GM21390 (cell line): Measurements from ENCODE around the gene KCNH8.
A peak's percentile ranks its signal among the peaks of the same experiment; 100 is the strongest.

Source experiments
- ATAC-seq: cut with Tn5 transposase; IDR thresholded peaks from one replicate; pipeline ENCODE4 v1.9.1; 2021; ENCODE audit not compliant: unreplicated experiment

The KCNH8 gene

GRCh38 chr3:19467761-19468160 lies 319.5 kb downstream of the KCNH8 start:
- ATAC-seq = no peak

- no peak for ATAC-seq
Observed at GRCh38 chr3:19471138-19471537, 322.8 kb downstream of the KCNH8 start.

GRCh38 chr3:19473971-19474580 lies 325.8 kb downstream of the KCNH8 start:
- ATAC-seq = no peak

GRCh38 chr3:19476281-19476680 lies 328.0 kb downstream of the KCNH8 start:
- no peak for ATAC-seq

GRCh38 chr3:19485267-19485666 lies 337.0 kb downstream of the KCNH8 start:
- ATAC-seq = no peak

GRCh38 chr3:19487386-19487785 lies 339.1 kb downstream of the KCNH8 start:
- ATAC-seq = no peak

GRCh38 chr3:19488939-19489338 lies 340.6 kb downstream of the KCNH8 start:
- no peak for ATAC-seq

GRCh38 chr3:19489936-19490335 lies 341.6 kb downstream of the KCNH8 start:
- ATAC-seq = no peak

GRCh38 chr3:19506171-19506570 lies 357.9 kb downstream of the KCNH8 start:
- no peak for ATAC-seq

GRCh38 chr3:19522305-19522704 lies 374.0 kb downstream of the KCNH8 start:
- no peak for ATAC-seq

- ATAC-seq = no peak
Observed at GRCh38 chr3:19526071-19526470, 377.8 kb downstream of the KCNH8 start.

GRCh38 chr3:19527746-19528145 lies 379.4 kb downstream of the KCNH8 start:
- no peak for ATAC-seq

- ATAC-seq = no peak
Observed at GRCh38 chr3:19531426-19531825, 383.1 kb downstream of the KCNH8 start.

- peak; percentile 60 for ATAC-seq
Observed at GRCh38 chr3:19539518-19540392, 391.4 kb downstream of the KCNH8 start.

- ATAC-seq = peak; percentile 27
Observed at GRCh38 chr3:19540464-19540863, 392.2 kb downstream of the KCNH8 start.

GRCh38 chr3:19541284-19541683 lies 393.0 kb downstream of the KCNH8 start:
- peak; percentile 17 for ATAC-seq

GRCh38 chr3:19543212-19543841 lies 395.0 kb downstream of the KCNH8 start:
- peak; percentile 48 for ATAC-seq

GRCh38 chr3:19547665-19548464 lies 399.6 kb downstream of the KCNH8 start:
- no peak for ATAC-seq

GRCh38 chr3:19559724-19560442 lies 411.6 kb downstream of the KCNH8 start:
- ATAC-seq = peak; percentile 97

- ATAC-seq = no peak
Observed at GRCh38 chr3:19573644-19574043, 425.3 kb downstream of the KCNH8 start.
